IMR-90 (cell line): ENCODE measurements around the gene ADAMTS17. TPM values are rescaled to one million over a fixed set of nuclear protein-coding genes. Genes with fewer than 3 reads are reported as not detected.

ENCODE experiments used
- ATAC-seq: fragments of 200-7000 bp; cut with Tn5 transposase; 2 replicates; pipeline ENCODE4 v1.9.1; 2020; ENCODE audit warnings: low read depth, mild to moderate bottlenecking, moderate library complexity
- BruUV-seq: library from RNA; stranded (reverse); fragments of 400-500 nt; replicated peaks from 2 replicates; lab custom pipeline; 2021; lab: Mats Ljungman, UMichigan
- CTCF ChIA-PET: fragments of 300-600 bp; formaldehyde crosslinking; extraction: SDS; loops from one replicate; lab custom pipeline; 2021; ENCODE audit warnings: antibody characterized with exemption; lab: Yijun Ruan, JAX
- POLR2A ChIA-PET: fragments of 300-600 bp; sonication (Branson Sonifier 250); formaldehyde crosslinking; loops from one replicate; lab custom pipeline; 2022; ENCODE audit warnings: antibody characterized with exemption; ENCODE audit not compliant: unreplicated experiment; lab: Charles Lee
- DNase-seq: peaks from one replicate; pipeline ENCODE4 v3.0.0; 2013
- H2AFZ ChIP-seq: replicated peaks from 2 replicates; pipeline ENCODE3; 2013; ENCODE audit warnings: low read length, mild to moderate bottlenecking; ENCODE audit not compliant: poor library complexity
- H2AK5ac ChIP-seq: 2 replicates; pipeline ENCODE4 v1.6.1; 2013; ENCODE audit warnings: low read depth, low read length, inconsistent platforms
- H2AK9ac ChIP-seq: replicated peaks from 2 replicates; pipeline ENCODE3; 2013; ENCODE audit warnings: mild to moderate bottlenecking, low read depth, low read length, moderate library complexity; ENCODE audit not compliant: poor library complexity
- H2BK120ac ChIP-seq: 2 replicates; pipeline ENCODE4 v1.6.1; 2013; ENCODE audit warnings: low read depth, low read length, inconsistent platforms
- H2BK15ac ChIP-seq: 3 replicates; pipeline ENCODE4 v1.6.1; 2013; ENCODE audit warnings: low read depth, low read length, inconsistent platforms
- H2BK20ac ChIP-seq: 2 replicates; pipeline ENCODE4 v1.6.1; 2013; ENCODE audit warnings: low read depth, mild to moderate bottlenecking, inconsistent platforms, low read length, moderate library complexity
- H2BK5ac ChIP-seq: 2 replicates; pipeline ENCODE4 v1.6.1; 2013; ENCODE audit warnings: mild to moderate bottlenecking, low read depth, low read length, inconsistent platforms; ENCODE audit not compliant: poor library complexity, severe bottlenecking
- H3K14ac ChIP-seq: replicated peaks from 2 replicates; pipeline ENCODE4 v1.6.1; 2013; ENCODE audit warnings: low read depth, low read length, inconsistent platforms
- H3K18ac ChIP-seq: 2 replicates; pipeline ENCODE4 v1.6.1; 2013; ENCODE audit warnings: low read depth, low read length, control low read depth
- H3K23ac ChIP-seq: 2 replicates; pipeline ENCODE4 v1.6.1; 2013; ENCODE audit warnings: low read depth, low read length, inconsistent platforms
- H3K27ac ChIP-seq: 2 replicates; pipeline ENCODE4 v1.5.1; 2013; ENCODE audit warnings: mild to moderate bottlenecking, control low read depth, low read length; ENCODE audit not compliant: insufficient read depth
- H3K27me3 ChIP-seq: 2 replicates; pipeline ENCODE4 v1.6.1; 2013; ENCODE audit warnings: low read length; ENCODE audit not compliant: control insufficient read depth, insufficient read depth
- H3K36me3 ChIP-seq: 2 replicates; pipeline ENCODE4 v1.6.1; 2013; ENCODE audit warnings: low read length, mixed read lengths; ENCODE audit not compliant: control insufficient read depth, insufficient read depth
- H3K4ac ChIP-seq: 2 replicates; pipeline ENCODE4 v1.6.1; 2013; ENCODE audit warnings: low read depth, low read length, inconsistent platforms
- H3K4me1 ChIP-seq: 2 replicates; pipeline ENCODE4 v1.6.1; 2013; ENCODE audit warnings: low read length, mixed read lengths; ENCODE audit not compliant: control insufficient read depth, insufficient read depth
- H3K4me2 ChIP-seq: 2 replicates; pipeline ENCODE4 v1.6.1; 2013; ENCODE audit warnings: low read depth, mild to moderate bottlenecking, control low read depth, low read length, moderate library complexity
- H3K4me3 ChIP-seq: 2 replicates; pipeline ENCODE4 v1.5.1; 2013; ENCODE audit warnings: low read depth, mild to moderate bottlenecking, control low read depth, low read length, moderate library complexity; ENCODE audit not compliant: insufficient read depth
- H3K56ac ChIP-seq: 2 replicates; pipeline ENCODE4 v1.6.1; 2013; ENCODE audit warnings: low read length, inconsistent platforms; ENCODE audit not compliant: insufficient read depth; ENCODE audit errors: extremely low read depth
- H3K79me1 ChIP-seq, 2 experiments: 2 replicates each; pipeline ENCODE4 v1.6.1; 2013; ENCODE audit warnings: low read length in 2 of 2, inconsistent platforms in 1 of 2, low read depth in 1 of 2
- H3K9ac ChIP-seq: 2 replicates; pipeline ENCODE4 v1.6.1; 2013; ENCODE audit warnings: low read depth, low read length, control low read depth
- H3K9me1 ChIP-seq: 2 replicates; pipeline ENCODE4 v1.6.1; 2013; ENCODE audit warnings: low read length, inconsistent platforms; ENCODE audit not compliant: insufficient read depth
- H3K9me3 ChIP-seq: 2 replicates; pipeline ENCODE4 v1.6.1; 2013; ENCODE audit warnings: low read length; ENCODE audit not compliant: control insufficient read depth, insufficient read depth
- H4K20me1 ChIP-seq: 2 replicates; pipeline ENCODE4 v1.6.1; 2013; ENCODE audit warnings: low read length, inconsistent platforms; ENCODE audit not compliant: insufficient read depth
- H4K5ac ChIP-seq: 2 replicates; pipeline ENCODE4 v1.6.1; 2013; ENCODE audit warnings: mild to moderate bottlenecking, low read depth, low read length, control low read depth
- H4K8ac ChIP-seq, 2 experiments: 2 replicates each; pipeline ENCODE4 v1.6.1; 2013; ENCODE audit warnings: low read depth in 2 of 2, low read length in 2 of 2, control low read depth in 1 of 2, inconsistent platforms in 1 of 2
- H4K91ac ChIP-seq: 2 replicates; pipeline ENCODE4 v1.6.1; 2013; ENCODE audit warnings: low read depth, low read length, inconsistent platforms; ENCODE audit not compliant: insufficient read depth
- CEBPB ChIP-seq: IDR thresholded peaks from 2 replicates; pipeline ENCODE4 v1.6.1; 2012; ENCODE audit warnings: low read depth, low read length, improper control_type of control experiment
- CHD1 ChIP-seq: IDR thresholded peaks from 2 replicates; pipeline ENCODE4 v1.6.1; 2012; ENCODE audit warnings: low read depth, low read length, improper control_type of control experiment
- MAFK ChIP-seq: IDR thresholded peaks from 2 replicates; pipeline ENCODE4 v1.6.1; 2012; ENCODE audit warnings: low read depth, low read length, improper control_type of control experiment
- NFE2L2 ChIP-seq: fragments of 150-350 bp; IDR thresholded peaks from 2 replicates; pipeline ENCODE4 v1.6.1; 2016; ENCODE audit warnings: low read depth, mild to moderate bottlenecking, low read length
- RAD21 ChIP-seq: IDR thresholded peaks from 2 replicates; pipeline ENCODE4 v1.6.1; 2012; ENCODE audit warnings: low read length, improper control_type of control experiment
- WGBS, 2 experiments: methylation state at CpG; one replicate each; pipeline versions ENCODE4 v1.1.5 to v1.1.7; 2013; ENCODE audit warnings: missing lambda C conversion rate in 2 of 2; ENCODE audit not compliant: insufficient read length in 1 of 2; ENCODE audit errors: extremely low coverage in 2 of 2; 5-methylcytosine and 5-hydroxymethylcytosine counted together
- dilution Hi-C: fragments of 300-500 bp; cut with HindIII; formaldehyde crosslinking; loops from one replicate; pipeline ENCODE4 v1.14.3; 2018; ENCODE audit warnings: low sequenced_read_pairs; ENCODE audit not compliant: unreplicated experiment
- in situ Hi-C: fragments of 300-500 bp; cut with MboI; formaldehyde crosslinking; loops from 3 replicates; pipeline ENCODE4 v1.14.3; 2019; ENCODE audit warnings: low sequenced_read_pairs, inconsistent platforms, mixed read lengths
- intact Hi-C: fragments of 100-400 bp; cut with micrococcal nuclease; formaldehyde crosslinking; loops from 2 replicates; pipeline ENCODE4 v1.10.0; 2022
- polyA plus RNA-seq, 3 experiments: library from polyadenylated mRNA; depleted of rRNA; stranded (reverse); fragments of >200 nt; gene quantifications; 2 replicates each; pipeline ENCODE4 v1.2.3, GENCODE V29; 2012; ENCODE audit warnings: low replicate concordance in 1 of 3
- total RNA-seq: library from RNA; depleted of rRNA; stranded (reverse); fragments of >200 nt; gene quantifications from 2 replicates; pipeline ENCODE4 v1.2.3, GENCODE V29; 2012

The ADAMTS17 gene
- total and polyA plus RNA-seq, 2 of the 4 experiments (the other 2 are of a cell fraction) = 0.03 TPM; not detected in 1

DNA sequence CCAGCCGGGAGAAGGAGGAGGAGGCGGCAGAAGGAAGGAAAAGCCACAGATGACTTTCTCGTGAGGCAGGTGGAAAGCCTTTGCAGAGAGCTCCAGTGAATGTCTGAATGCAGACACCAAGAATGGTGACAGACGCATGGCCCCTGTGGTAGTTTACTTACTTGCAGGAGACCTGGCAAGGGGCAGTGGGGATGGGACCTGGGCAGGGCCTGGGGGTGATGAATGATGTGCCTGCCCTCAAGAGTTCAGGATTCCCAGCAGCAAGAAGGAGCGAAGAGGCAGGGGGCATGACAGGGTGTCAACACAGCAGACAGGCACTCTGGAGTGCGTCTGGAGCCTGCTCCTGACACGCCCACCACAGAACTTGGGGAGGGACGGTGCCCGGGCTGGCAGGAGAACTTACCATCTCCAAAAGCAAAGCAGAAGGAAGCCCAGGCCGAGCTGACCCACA lies 348.1 kb downstream of the ADAMTS17 start:
- Histone ChIP-seq H2BK120ac (no peak overlapping the region), H3K27me3 (no peaks in the 10 kb centered on the region), H4K91ac (no peak overlapping the region), H3K4me1 (no peaks in the 10 kb centered on the region), H2BK5ac (no peak overlapping the region), H3K4me2 (no peak overlapping the region), H2BK20ac (no peak overlapping the region), H3K9me3 (peaks cover 21% of the 10 kb centered on the region), H3K4me3 (no peak overlapping the region), H3K56ac (no peak overlapping the region), H3K14ac (no peak overlapping the region), H3K18ac (no peak overlapping the region), H3K27ac (no peak overlapping the region), H2AFZ (no peak overlapping the region), H4K8ac (no peak overlapping the region), H4K5ac (no peak overlapping the region), H2BK15ac (no peak overlapping the region), H4K20me1 (no peaks in the 10 kb centered on the region), H3K9ac (no peak overlapping the region), H3K23ac (no peak overlapping the region), H2AK9ac (no peak overlapping the region), H3K79me1 (no peaks in the 10 kb centered on the region), H3K36me3 (no peaks in the 10 kb centered on the region), H3K4ac (no peak overlapping the region), H2AK5ac (no peak overlapping the region), H3K9me1 (no peaks in the 10 kb centered on the region)
- WGBS, 2 experiments = 36% methylated on average over 7 of the region's 10 CpGs; no CpG with 5 or more reads in 1 of the 2 experiments
- CTCF ChIA-PET = no interaction called here
- in situ Hi-C loops (no loop called here), dilution Hi-C loops (no loop called here), intact Hi-C loops (no loop called here)
- TF ChIP-seq NFE2L2 (no peak), CEBPB (no peak), RAD21 (no peak), MAFK (no peak), CHD1 (no peak)
- ATAC-seq = no peak
- no peak for DNase-seq
- BruUV-seq = no TSS peak
- POLR2A ChIA-PET = no interaction called here
